MM.1S (cell line): ENCODE data around the gene IFNB1.
A peak's percentile ranks its signal among the peaks of the same experiment; 100 is the strongest.

ENCODE experiments used
- DNase-seq: peaks from one replicate; pipeline ENCODE4 v3.0.0-alpha.2; 2015
- H2AFZ ChIP-seq: fragments of 300-600 bp; sonication (generic); 2 replicates; pipeline ENCODE4 v1.6.0; 2016; ENCODE audit warnings: antibody characterized with exemption, low read length
- H3F3A ChIP-seq: fragments of 300-600 bp; sonication (generic); 2 replicates; pipeline ENCODE4 v1.6.1; 2016; ENCODE audit warnings: mild to moderate bottlenecking, antibody characterized with exemption, low read length, moderate library complexity, mixed read lengths; ENCODE audit not compliant: insufficient read depth
- H3K27ac ChIP-seq: fragments of 300-600 bp; sonication (generic); 2 replicates; pipeline ENCODE4 v1.5.1; 2016; ENCODE audit warnings: mild to moderate bottlenecking, low read length
- H3K27me3 ChIP-seq: fragments of 300-600 bp; sonication (generic); replicated peaks from 2 replicates; pipeline ENCODE4 v1.6.0; 2016; ENCODE audit warnings: low read length; ENCODE audit not compliant: insufficient read depth
- H3K36me3 ChIP-seq: fragments of 300-600 bp; sonication (generic); replicated peaks from 2 replicates; pipeline ENCODE4 v1.6.1; 2016; ENCODE audit warnings: mild to moderate bottlenecking, low read length, mixed read lengths; ENCODE audit not compliant: insufficient read depth
- H3K4me1 ChIP-seq: fragments of 300-600 bp; sonication (generic); 2 replicates; pipeline ENCODE4 v1.6.1; 2016; ENCODE audit warnings: low read length, mixed read lengths
- H3K4me2 ChIP-seq: fragments of 300-600 bp; sonication (generic); 2 replicates; pipeline ENCODE4 v1.6.0; 2016; ENCODE audit warnings: low read depth, low read length
- H3K4me3 ChIP-seq: fragments of 300-600 bp; sonication (generic); 2 replicates; pipeline ENCODE4 v1.5.1; 2016; ENCODE audit warnings: low read length, mixed read lengths
- H3K79me2 ChIP-seq: fragments of 300-600 bp; sonication (generic); 2 replicates; pipeline ENCODE4 v1.6.1; 2016; ENCODE audit warnings: mixed run types, low read length, mixed read lengths
- H3K9ac ChIP-seq: fragments of 300-600 bp; sonication (generic); 2 replicates; pipeline ENCODE4 v1.6.1; 2016; ENCODE audit warnings: low read length, mixed read lengths
- H3K9me2 ChIP-seq: fragments of 300-600 bp; sonication (generic); replicated peaks from 2 replicates; pipeline ENCODE4 v1.6.1; 2016; ENCODE audit warnings: mild to moderate bottlenecking, low read length, mixed read lengths; ENCODE audit not compliant: insufficient read depth
- H3K9me3 ChIP-seq: fragments of 300-600 bp; sonication (generic); replicated peaks from 2 replicates; pipeline ENCODE4 v1.6.1; 2016; ENCODE audit warnings: mild to moderate bottlenecking, low read length, mixed read lengths; ENCODE audit not compliant: insufficient read depth
- H4K20me1 ChIP-seq: fragments of 300-600 bp; sonication (generic); 2 replicates; pipeline ENCODE4 v1.6.1; 2016; ENCODE audit warnings: mild to moderate bottlenecking, low read length, moderate library complexity, mixed read lengths; ENCODE audit not compliant: insufficient read depth
- EZH2 ChIP-seq: fragments of 300-600 bp; sonication (generic); optimal IDR thresholded peaks from 2 replicates; pipeline ENCODE3; 2017; ENCODE audit warnings: low read depth, mild to moderate bottlenecking, antibody characterized with exemption, low read length, mixed read lengths
- EZH2phosphoT487 ChIP-seq: fragments of 300-600 bp; sonication (generic); IDR thresholded peaks from 2 replicates; pipeline ENCODE4 v1.6.1; 2018; ENCODE audit warnings: antibody characterized with exemption, low read length
- TF ChIP-seq, protein P1 (sequence below): fragments of 300-600 bp; sonication (generic); IDR thresholded peaks from 2 replicates; pipeline ENCODE4 v1.5.1; 2016; ENCODE audit warnings: antibody characterized with exemption, low read length, mixed read lengths

Gene IFNB1

DNA sequence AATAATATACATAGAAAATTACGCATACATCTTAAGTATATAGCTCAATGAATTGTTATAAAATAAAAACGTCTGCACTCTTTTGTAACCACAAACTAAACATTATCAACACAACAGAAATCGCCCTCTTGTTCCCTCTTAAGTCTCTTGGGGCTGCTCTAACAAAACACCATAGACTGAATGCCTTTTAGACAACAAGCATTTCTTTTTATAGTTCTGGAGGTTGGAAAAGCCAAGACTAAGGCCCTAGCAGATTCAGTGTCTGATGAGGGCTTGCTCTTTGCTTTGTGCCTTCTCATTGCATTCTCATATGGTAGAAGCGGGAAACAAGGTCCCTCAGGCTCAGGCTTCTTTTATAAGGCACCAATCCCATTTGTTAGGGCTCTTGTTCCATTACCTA is 4.9 kb upstream of the IFNB1 start:
- Histone ChIP-seq H4K20me1 (no peaks in the 10 kb centered on the region), H3K9me2 (no peaks in the 10 kb centered on the region), H3K4me2 (no peak overlapping the region), H3K27ac (no peak overlapping the region), H3K4me3 (no peak overlapping the region), H3K27me3 (no peaks in the 10 kb centered on the region), H3K36me3 (no peaks in the 10 kb centered on the region), H3K9ac (no peak overlapping the region), H3K4me1 (no peaks in the 10 kb centered on the region), H2AFZ (no peak overlapping the region), H3F3A (no peaks in the 10 kb centered on the region), H3K79me2 (no peaks in the 10 kb centered on the region), H3K9me3 (no peaks in the 10 kb centered on the region)
- DNase-seq = no peak
- no peak for TF ChIP-seq EZH2
- no peak for TF ChIP-seq EZH2phosphoT487
- TF ChIP-seq, protein P1, sequence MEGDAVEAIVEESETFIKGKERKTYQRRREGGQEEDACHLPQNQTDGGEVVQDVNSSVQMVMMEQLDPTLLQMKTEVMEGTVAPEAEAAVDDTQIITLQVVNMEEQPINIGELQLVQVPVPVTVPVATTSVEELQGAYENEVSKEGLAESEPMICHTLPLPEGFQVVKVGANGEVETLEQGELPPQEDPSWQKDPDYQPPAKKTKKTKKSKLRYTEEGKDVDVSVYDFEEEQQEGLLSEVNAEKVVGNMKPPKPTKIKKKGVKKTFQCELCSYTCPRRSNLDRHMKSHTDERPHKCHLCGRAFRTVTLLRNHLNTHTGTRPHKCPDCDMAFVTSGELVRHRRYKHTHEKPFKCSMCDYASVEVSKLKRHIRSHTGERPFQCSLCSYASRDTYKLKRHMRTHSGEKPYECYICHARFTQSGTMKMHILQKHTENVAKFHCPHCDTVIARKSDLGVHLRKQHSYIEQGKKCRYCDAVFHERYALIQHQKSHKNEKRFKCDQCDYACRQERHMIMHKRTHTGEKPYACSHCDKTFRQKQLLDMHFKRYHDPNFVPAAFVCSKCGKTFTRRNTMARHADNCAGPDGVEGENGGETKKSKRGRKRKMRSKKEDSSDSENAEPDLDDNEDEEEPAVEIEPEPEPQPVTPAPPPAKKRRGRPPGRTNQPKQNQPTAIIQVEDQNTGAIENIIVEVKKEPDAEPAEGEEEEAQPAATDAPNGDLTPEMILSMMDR = no peak

- Histone ChIP-seq H3K9ac (no peak overlapping the region), H3K4me2 (no peak overlapping the region), H3K27ac (no peak overlapping the region), H3K9me3 (no peaks in the 10 kb centered on the region), H3K9me2 (no peaks in the 10 kb centered on the region), H2AFZ (no peak overlapping the region), H3F3A (no peaks in the 10 kb centered on the region), H3K4me1 (no peaks in the 10 kb centered on the region), H4K20me1 (no peaks in the 10 kb centered on the region), H3K79me2 (no peaks in the 10 kb centered on the region), H3K36me3 (no peaks in the 10 kb centered on the region), H3K4me3 (no peak overlapping the region), H3K27me3 (no peaks in the 10 kb centered on the region)
- peak; percentile 8 for DNase-seq
- TF ChIP-seq EZH2 (no peak), EZH2phosphoT487 (no peak)
- TF ChIP-seq, protein P1 = no peak
Observed at GRCh38 chr9:21081999-21082398, 4.3 kb upstream of the IFNB1 start.

GRCh38 chr9:21081451-21081850 is 3.7 kb upstream of the IFNB1 start:
- Histone ChIP-seq H3K4me2 (no peak overlapping the region), H3K4me3 (no peak overlapping the region), H3K9ac (no peak overlapping the region)

More at GRCh38 chr9:21081451-21081850, 3.7 kb upstream of the IFNB1 start:
- H3K36me3 ChIP-seq = no peaks in the 10 kb centered on the region
- no peaks in the 10 kb centered on the region for H3K4me1 ChIP-seq
- no peaks in the 10 kb centered on the region for H3F3A ChIP-seq
- no peak for DNase-seq
- no peaks in the 10 kb centered on the region for H3K9me2 ChIP-seq
- no peak overlapping the region for H2AFZ ChIP-seq
- H3K27me3 ChIP-seq = no peaks in the 10 kb centered on the region
- H3K9me3 ChIP-seq = no peaks in the 10 kb centered on the region
- no peaks in the 10 kb centered on the region for H4K20me1 ChIP-seq
- H3K79me2 ChIP-seq = no peaks in the 10 kb centered on the region
- no peak overlapping the region for H3K27ac ChIP-seq
- TF ChIP-seq EZH2phosphoT487 (no peak), EZH2 (no peak)
- TF ChIP-seq, protein P1 = no peak
